NCI-H2107 treated with DMSO at 0.1 percent for 48 hours (cell line): Measurements from ENCODE around the gene ROCK2.

Experiments
- DNase-seq: peaks from one replicate; lab custom pipeline; 2025; ENCODE audit not compliant: unreplicated experiment; lab: John Stamatoyannopoulos, UW

Gene ROCK2

GRCh38 chr2:11312770-11313471 is 31.5 kb downstream of the ROCK2 start:
- no peak for DNase-seq

GRCh38 chr2:11311543-11311942 is 32.9 kb downstream of the ROCK2 start:
- no peak for DNase-seq

GRCh38 chr2:11310212-11310611 is 34.2 kb downstream of the ROCK2 start:
- DNase-seq = no peak

GRCh38 chr2:11309706-11310105 is 34.7 kb downstream of the ROCK2 start:
- no peak for DNase-seq

- DNase-seq = no peak
Observed at GRCh38 chr2:11307764-11308415, 36.5 kb downstream of the ROCK2 start.

- no peak for DNase-seq
Observed at GRCh38 chr2:11305958-11306357, 38.5 kb downstream of the ROCK2 start.

- no peak for DNase-seq
Observed at GRCh38 chr2:11305338-11305737, 39.1 kb downstream of the ROCK2 start.

GRCh38 chr2:11304476-11304875 is 40.0 kb downstream of the ROCK2 start:
- DNase-seq = no peak

- DNase-seq = no peak
Observed at GRCh38 chr2:11303290-11304013, 41.0 kb downstream of the ROCK2 start.

- no peak for DNase-seq
Observed at GRCh38 chr2:11299439-11299838, 45.0 kb downstream of the ROCK2 start.

- DNase-seq = no peak
Observed at GRCh38 chr2:11298592-11298991, 45.8 kb downstream of the ROCK2 start.

- no peak for DNase-seq
Observed at GRCh38 chr2:11296401-11296800, 48.0 kb downstream of the ROCK2 start.

GRCh38 chr2:11292464-11293255 is 51.8 kb downstream of the ROCK2 start:
- no peak for DNase-seq

GRCh38 chr2:11290713-11291112 is 53.7 kb downstream of the ROCK2 start:
- no peak for DNase-seq

GRCh38 chr2:11290211-11290610 is 54.2 kb downstream of the ROCK2 start:
- no peak for DNase-seq

GRCh38 chr2:11288431-11288830 is 56.0 kb downstream of the ROCK2 start:
- DNase-seq = no peak

- no peak for DNase-seq
Observed at GRCh38 chr2:11286749-11287148, 57.7 kb downstream of the ROCK2 start.

GRCh38 chr2:11286323-11286722 is 58.1 kb downstream of the ROCK2 start:
- DNase-seq = no peak

GRCh38 chr2:11285499-11285898 is 58.9 kb downstream of the ROCK2 start:
- no peak for DNase-seq

- DNase-seq = no peak
Observed at GRCh38 chr2:11281186-11281585, 63.2 kb downstream of the ROCK2 start.

- no peak for DNase-seq
Observed at GRCh38 chr2:11280713-11281112, 63.7 kb downstream of the ROCK2 start.
